Lower leg skin (tissue), 3 donors: ENCODE results near the gene MUC2.

ENCODE experiments used
- POLR2A ChIP-seq, 2 donors: fragments of 450-650 bp; IDR thresholded peaks; one replicate each; pipeline ENCODE4 v1.6.1; 2016 to 2017; ENCODE audit warnings: antibody characterized with exemption in 2 of 2, mild to moderate bottlenecking in 1 of 2, moderate library complexity in 1 of 2
- TF ChIP-seq, protein P1 (sequence below), 3 donors: fragments of 450-650 bp; IDR thresholded peaks; one replicate each; pipeline ENCODE4 v1.5.1; 2016; ENCODE audit warnings: antibody characterized with exemption in 3 of 3, mild to moderate bottlenecking in 3 of 3, moderate library complexity in 2 of 3

DNA sequence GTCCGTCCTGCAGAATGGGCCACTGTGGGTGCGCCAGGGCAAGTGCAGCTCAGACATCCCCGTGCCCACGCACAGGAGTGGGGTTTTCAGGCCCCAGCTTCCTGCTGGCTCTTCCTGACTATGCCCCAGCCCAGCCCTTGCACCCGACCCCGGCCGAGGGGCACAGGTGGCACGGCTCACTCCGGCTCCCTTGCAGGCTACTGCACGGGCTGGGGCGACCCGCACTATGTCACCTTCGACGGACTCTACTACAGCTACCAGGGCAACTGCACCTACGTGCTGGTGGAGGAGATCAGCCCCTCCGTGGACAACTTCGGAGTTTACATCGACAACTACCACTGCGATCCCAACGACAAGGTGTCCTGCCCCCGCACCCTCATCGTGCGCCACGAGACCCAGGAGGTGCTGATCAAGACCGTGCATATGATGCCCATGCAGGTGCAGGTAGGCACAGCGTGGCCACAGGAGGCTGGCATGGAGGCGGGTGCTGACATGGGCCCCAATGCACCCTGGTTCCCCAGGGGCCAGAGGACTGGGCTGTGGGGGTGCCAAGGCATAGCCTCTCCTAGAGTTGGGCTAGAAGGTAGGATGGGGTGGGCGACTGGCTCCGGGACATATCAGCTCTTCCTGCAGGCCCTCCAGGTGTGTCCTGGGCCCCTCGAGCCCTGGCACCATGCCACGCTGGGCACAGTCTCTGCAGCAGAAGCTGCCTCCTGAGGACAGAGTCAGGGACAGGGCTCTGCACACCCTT lies 27.7 kb downstream of the MUC2 start:
- TF ChIP-seq, protein P1, sequence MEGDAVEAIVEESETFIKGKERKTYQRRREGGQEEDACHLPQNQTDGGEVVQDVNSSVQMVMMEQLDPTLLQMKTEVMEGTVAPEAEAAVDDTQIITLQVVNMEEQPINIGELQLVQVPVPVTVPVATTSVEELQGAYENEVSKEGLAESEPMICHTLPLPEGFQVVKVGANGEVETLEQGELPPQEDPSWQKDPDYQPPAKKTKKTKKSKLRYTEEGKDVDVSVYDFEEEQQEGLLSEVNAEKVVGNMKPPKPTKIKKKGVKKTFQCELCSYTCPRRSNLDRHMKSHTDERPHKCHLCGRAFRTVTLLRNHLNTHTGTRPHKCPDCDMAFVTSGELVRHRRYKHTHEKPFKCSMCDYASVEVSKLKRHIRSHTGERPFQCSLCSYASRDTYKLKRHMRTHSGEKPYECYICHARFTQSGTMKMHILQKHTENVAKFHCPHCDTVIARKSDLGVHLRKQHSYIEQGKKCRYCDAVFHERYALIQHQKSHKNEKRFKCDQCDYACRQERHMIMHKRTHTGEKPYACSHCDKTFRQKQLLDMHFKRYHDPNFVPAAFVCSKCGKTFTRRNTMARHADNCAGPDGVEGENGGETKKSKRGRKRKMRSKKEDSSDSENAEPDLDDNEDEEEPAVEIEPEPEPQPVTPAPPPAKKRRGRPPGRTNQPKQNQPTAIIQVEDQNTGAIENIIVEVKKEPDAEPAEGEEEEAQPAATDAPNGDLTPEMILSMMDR (IDR thresholded peaks at IDR 0.05) = no peak
- TF ChIP-seq POLR2A (IDR thresholded peaks at IDR 0.05) = no peak
